Left lobe of liver (tissue), 2 donors: Measurements from ENCODE around the gene KIF26B. TPM values are rescaled to one million over a fixed set of nuclear protein-coding genes. Genes with fewer than 3 reads are reported as not detected.
A peak's percentile ranks its signal among the peaks of the same experiment; 100 is the strongest.

Experiments
- ATAC-seq: fragments of 200-7000 bp; cut with Tn5 transposase; one replicate; pipeline ENCODE4 v1.9.1; 2020; ENCODE audit warnings: mild to moderate bottlenecking, moderate library complexity
- DNase-seq: peaks from one replicate; pipeline ENCODE4 v3.0.0-alpha.2; 2020; ENCODE audit warnings: low spot score
- total RNA-seq: library from RNA; stranded (reverse); gene quantifications from one replicate; pipeline ENCODE4 v1.2.1, GENCODE V29; 2021
- donor health status: DM: no; HTN: no; CAD: no; lungs with moderate emphysema.
- donor health status: DM: no; HTN: yes; CAD: no.

KIF26B gene
- total RNA-seq, 1 donor from 2014 or later = 0.35 TPM

GRCh38 chr1:245205864-245206263, 51.1 kb downstream of the KIF26B start:
- DNase-seq = no peak
- no peak for ATAC-seq

GRCh38 chr1:245207056-245207638, 52.4 kb downstream of the KIF26B start:
- DNase-seq (no peak), ATAC-seq (no peak)

- ATAC-seq (no peak), DNase-seq (no peak)
Observed at GRCh38 chr1:245207801-245208200, 53.0 kb downstream of the KIF26B start.

- DNase-seq (no peak), ATAC-seq (no peak)
Observed at GRCh38 chr1:245209658-245210435, 55.1 kb downstream of the KIF26B start.

GRCh38 chr1:245211035-245211749, 56.4 kb downstream of the KIF26B start:
- DNase-seq = no peak

GRCh38 chr1:245211761-245212160, 57.0 kb downstream of the KIF26B start:
- DNase-seq = no peak
- ATAC-seq = no peak

More at GRCh38 chr1:245211035-245211749, 56.4 kb downstream of the KIF26B start:
- ATAC-seq = no peak

- ATAC-seq (no peak), DNase-seq (no peak)
Observed at GRCh38 chr1:245212221-245212710, 57.5 kb downstream of the KIF26B start.

GRCh38 chr1:245213066-245213831, 58.5 kb downstream of the KIF26B start:
- ATAC-seq = no peak

GRCh38 chr1:245215071-245215470, 60.3 kb downstream of the KIF26B start:
- DNase-seq = no peak
- ATAC-seq = no peak

More at GRCh38 chr1:245213066-245213831, 58.5 kb downstream of the KIF26B start:
- no peak for DNase-seq

- ATAC-seq (no peak), DNase-seq (no peak)
Observed at GRCh38 chr1:245216366-245217115, 61.8 kb downstream of the KIF26B start.

- ATAC-seq (no peak), DNase-seq (no peak)
Observed at GRCh38 chr1:245217853-245218608, 63.2 kb downstream of the KIF26B start.

- DNase-seq (no peak), ATAC-seq (no peak)
Observed at GRCh38 chr1:245220381-245220985, 65.7 kb downstream of the KIF26B start.

GRCh38 chr1:245221805-245222204, 67.0 kb downstream of the KIF26B start:
- DNase-seq (no peak), ATAC-seq (no peak)

- no peak for ATAC-seq
Observed at GRCh38 chr1:245222931-245223595, 68.3 kb downstream of the KIF26B start.

GRCh38 chr1:245225322-245226202, 70.8 kb downstream of the KIF26B start:
- peak; percentile 31 for ATAC-seq
- no peak for DNase-seq

More at GRCh38 chr1:245222931-245223595, 68.3 kb downstream of the KIF26B start:
- DNase-seq = no peak

GRCh38 chr1:245226203-245226499, 71.4 kb downstream of the KIF26B start:
- no peak for DNase-seq
- ATAC-seq = no peak

GRCh38 chr1:245229051-245229450, 74.3 kb downstream of the KIF26B start:
- DNase-seq (no peak), ATAC-seq (no peak)

GRCh38 chr1:245232931-245233330, 78.1 kb downstream of the KIF26B start:
- no peak for ATAC-seq
- no peak for DNase-seq
